Measurements from ENCODE around the gene C5orf52. TPM values are rescaled to one million over a fixed set of nuclear protein-coding genes. Genes with fewer than 3 reads are reported as not detected.
A peak's percentile ranks its signal among the peaks of the same experiment; 100 is the strongest.

C5orf52 gene
- total RNA-seq, 1 donor from 2014 or later, result not detected

DNA sequence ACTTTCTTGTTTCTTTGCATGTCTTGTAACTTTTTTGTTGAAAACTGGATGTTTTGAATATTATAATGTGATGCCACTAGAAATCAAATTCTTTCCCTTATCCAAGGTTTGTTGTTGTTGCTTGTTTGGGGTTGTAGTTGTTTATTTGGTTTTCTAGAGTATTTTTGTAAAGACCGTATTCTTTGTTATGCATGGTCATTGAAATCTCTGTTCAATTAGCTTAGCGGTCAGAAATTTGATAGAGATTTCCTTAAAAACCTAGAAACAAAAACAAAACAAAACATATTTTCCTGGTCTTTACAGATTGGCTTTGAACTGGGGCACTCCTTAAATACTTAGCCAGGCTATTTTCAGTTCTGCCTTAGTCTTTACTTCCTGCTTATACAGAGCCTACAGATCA, 41.0 kb upstream of the C5orf52 start:
- Histone ChIP-seq H3K4me3 (ENCODE audit: insufficient read depth, low read depth, low read length) (no peak overlapping the region), H4K20me1 (ENCODE audit: insufficient read depth, low read length) (no peaks in the 10 kb centered on the region), H3K36me3 (ENCODE audit: insufficient read depth, low read length) (no peaks in the 10 kb centered on the region), H3K4me1 (ENCODE audit: insufficient read depth, low read length) (no peaks in the 10 kb centered on the region), H3K9ac (ENCODE audit: low read length) (no peak overlapping the region), H2AFZ (ENCODE audit: low read depth, low read length) (no peak overlapping the region), H3K4me2 (ENCODE audit: low read length) (no peak overlapping the region), H3K27ac (ENCODE audit: low read depth, low read length) (no peak overlapping the region), H3K9me3 (ENCODE audit: insufficient read depth, low read depth, low read length) (no peaks in the 10 kb centered on the region), H3K79me2 (ENCODE audit: insufficient read depth, low read length) (no peaks in the 10 kb centered on the region), H3K27me3 (ENCODE audit: insufficient read depth, low read length) (no peaks in the 10 kb centered on the region)
- Mint-ChIP-seq H3K27me3 (ENCODE audit: low read depth, unreplicated experiment) (peaks cover 2% of the 10 kb centered on the region), H3K27ac (ENCODE audit: unreplicated experiment) (no peak overlapping the region), H3K9me3 (ENCODE audit: unreplicated experiment) (peaks cover 2% of the 10 kb centered on the region), H3K4me1 (ENCODE audit: low read depth, unreplicated experiment) (no peaks in the 10 kb centered on the region), H3K4me3 (ENCODE audit: unreplicated experiment) (no peak overlapping the region), H3K36me3 (ENCODE audit: low read depth, unreplicated experiment) (no peaks in the 10 kb centered on the region)
- FAIRE-seq (no peak), DNase-seq (ENCODE audit: low read depth) (no peak)
- TF ChIP-seq, protein P1, sequence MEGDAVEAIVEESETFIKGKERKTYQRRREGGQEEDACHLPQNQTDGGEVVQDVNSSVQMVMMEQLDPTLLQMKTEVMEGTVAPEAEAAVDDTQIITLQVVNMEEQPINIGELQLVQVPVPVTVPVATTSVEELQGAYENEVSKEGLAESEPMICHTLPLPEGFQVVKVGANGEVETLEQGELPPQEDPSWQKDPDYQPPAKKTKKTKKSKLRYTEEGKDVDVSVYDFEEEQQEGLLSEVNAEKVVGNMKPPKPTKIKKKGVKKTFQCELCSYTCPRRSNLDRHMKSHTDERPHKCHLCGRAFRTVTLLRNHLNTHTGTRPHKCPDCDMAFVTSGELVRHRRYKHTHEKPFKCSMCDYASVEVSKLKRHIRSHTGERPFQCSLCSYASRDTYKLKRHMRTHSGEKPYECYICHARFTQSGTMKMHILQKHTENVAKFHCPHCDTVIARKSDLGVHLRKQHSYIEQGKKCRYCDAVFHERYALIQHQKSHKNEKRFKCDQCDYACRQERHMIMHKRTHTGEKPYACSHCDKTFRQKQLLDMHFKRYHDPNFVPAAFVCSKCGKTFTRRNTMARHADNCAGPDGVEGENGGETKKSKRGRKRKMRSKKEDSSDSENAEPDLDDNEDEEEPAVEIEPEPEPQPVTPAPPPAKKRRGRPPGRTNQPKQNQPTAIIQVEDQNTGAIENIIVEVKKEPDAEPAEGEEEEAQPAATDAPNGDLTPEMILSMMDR (IDR thresholded peaks at IDR 0.05; ENCODE audit: insufficient read depth, low read depth, low read length), result no peak
- TF ChIP-seq EZH2 (IDR thresholded peaks at IDR 0.05; ENCODE audit: insufficient read depth, low read length), result no peak

DNA sequence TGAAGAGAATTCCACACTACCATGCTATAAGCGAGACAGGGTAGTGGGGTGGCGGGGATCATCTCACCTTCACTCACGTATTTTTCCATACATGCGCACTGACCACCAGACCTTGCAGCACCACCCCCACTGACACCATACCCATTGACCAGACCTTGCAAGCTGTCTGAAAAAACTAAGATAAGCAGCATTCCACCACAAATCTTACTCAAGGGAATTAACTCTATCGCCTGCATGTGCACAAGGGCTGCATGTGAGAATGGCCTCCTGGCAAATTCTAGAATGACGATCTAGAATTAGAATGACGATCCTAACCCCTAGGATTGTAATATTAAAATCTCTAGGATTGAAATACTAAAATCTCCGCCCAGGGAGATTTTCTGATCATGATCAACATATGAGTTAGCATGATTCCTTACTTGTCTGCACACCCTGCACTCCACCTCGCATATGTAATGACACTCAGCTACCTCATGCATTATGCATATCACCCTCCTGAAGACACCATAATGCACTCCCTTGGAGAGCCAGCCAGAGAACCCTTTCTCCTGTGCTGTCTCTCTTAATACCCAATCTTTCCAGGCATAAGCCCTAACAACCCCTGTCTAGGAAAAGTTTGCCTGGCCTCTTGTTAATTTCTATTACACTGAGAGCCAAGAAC, 30.8 kb upstream of the C5orf52 start:
- H3K9me3 ChIP-seq (ENCODE audit: insufficient read depth, low read depth, low read length), result no peaks in the 10 kb centered on the region
- H3K36me3 ChIP-seq (ENCODE audit: insufficient read depth, low read length), result no peaks in the 10 kb centered on the region
- H3K9ac ChIP-seq (ENCODE audit: low read length), result no peak overlapping the region
- Mint-ChIP-seq H3K4me3 (ENCODE audit: unreplicated experiment) (no peak overlapping the region), H3K36me3 (ENCODE audit: low read depth, unreplicated experiment) (peaks cover 3% of the 10 kb centered on the region), H3K27ac (ENCODE audit: unreplicated experiment) (no peak overlapping the region), H3K9me3 (ENCODE audit: unreplicated experiment) (peaks cover 3% of the 10 kb centered on the region), H3K4me1 (ENCODE audit: low read depth, unreplicated experiment) (no peaks in the 10 kb centered on the region), H3K27me3 (ENCODE audit: low read depth, unreplicated experiment) (no peaks in the 10 kb centered on the region)
- FAIRE-seq (no peak), DNase-seq (ENCODE audit: low read depth) (no peak)
- TF ChIP-seq, protein P1 (IDR thresholded peaks at IDR 0.05; ENCODE audit: insufficient read depth, low read depth, low read length), result no peak
- no peak for TF ChIP-seq EZH2 (IDR thresholded peaks at IDR 0.05; ENCODE audit: insufficient read depth, low read length)
- no peaks in the 10 kb centered on the region for H3K4me1 ChIP-seq (ENCODE audit: insufficient read depth, low read length)
- no peak overlapping the region for H3K4me3 ChIP-seq (ENCODE audit: insufficient read depth, low read depth, low read length)
- no peaks in the 10 kb centered on the region for H3K27me3 ChIP-seq (ENCODE audit: insufficient read depth, low read length)
- H4K20me1 ChIP-seq (ENCODE audit: insufficient read depth, low read length), result no peaks in the 10 kb centered on the region
- no peaks in the 10 kb centered on the region for H3K79me2 ChIP-seq (ENCODE audit: insufficient read depth, low read length)
- no peak overlapping the region for H3K27ac ChIP-seq (ENCODE audit: low read depth, low read length)
- H3K4me2 ChIP-seq (ENCODE audit: low read length), result no peak overlapping the region
- H2AFZ ChIP-seq (ENCODE audit: low read depth, low read length), result no peak overlapping the region

DNA sequence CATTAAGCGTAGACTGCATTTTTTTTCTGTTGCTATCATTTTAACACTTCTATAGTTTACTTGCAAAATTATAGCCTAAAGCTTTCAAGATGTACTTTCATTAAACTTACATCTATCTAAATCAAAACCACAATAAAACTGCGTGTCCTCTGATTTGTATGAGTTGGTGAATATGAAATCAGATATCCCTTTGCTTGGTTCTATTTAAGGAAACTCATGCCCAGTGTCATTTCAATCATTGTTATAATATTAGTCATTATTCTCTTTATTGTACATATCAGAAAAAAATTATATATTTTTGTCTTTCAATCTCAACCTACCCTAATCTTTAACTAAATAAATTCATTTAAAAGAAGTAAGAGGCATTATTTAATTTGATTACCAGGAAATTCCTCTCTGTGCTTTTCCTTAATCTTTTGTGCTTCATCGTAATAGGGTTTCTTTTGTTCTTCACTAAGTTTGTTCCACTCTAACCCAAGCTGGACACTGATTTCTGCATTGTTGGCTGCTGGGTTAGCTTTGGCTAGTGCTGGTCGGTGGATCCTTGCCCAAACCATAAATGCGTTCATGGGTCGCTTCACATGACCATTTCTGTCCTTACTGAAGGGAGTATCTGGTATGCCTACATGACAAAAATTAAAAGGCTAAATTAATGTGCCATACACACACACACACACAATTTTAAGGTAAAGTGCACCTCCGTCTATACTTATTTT, 22.9 kb upstream of the C5orf52 start:
- Histone ChIP-seq H3K27ac (ENCODE audit: low read depth, low read length) (no peak overlapping the region), H3K4me3 (ENCODE audit: insufficient read depth, low read depth, low read length) (no peak overlapping the region), H3K36me3 (ENCODE audit: insufficient read depth, low read length) (no peaks in the 10 kb centered on the region), H3K4me2 (ENCODE audit: low read length) (peak overlapping the region; percentile 4), H3K9me3 (ENCODE audit: insufficient read depth, low read depth, low read length) (peaks cover 3% of the 10 kb centered on the region), H2AFZ (ENCODE audit: low read depth, low read length) (no peak overlapping the region), H3K9ac (ENCODE audit: low read length) (no peak overlapping the region), H4K20me1 (ENCODE audit: insufficient read depth, low read length) (no peaks in the 10 kb centered on the region), H3K27me3 (ENCODE audit: insufficient read depth, low read length) (no peaks in the 10 kb centered on the region), H3K4me1 (ENCODE audit: insufficient read depth, low read length) (peaks cover 3% of the 10 kb centered on the region), H3K79me2 (ENCODE audit: insufficient read depth, low read length) (no peaks in the 10 kb centered on the region)
- TF ChIP-seq, protein P1 (IDR thresholded peaks at IDR 0.05; ENCODE audit: insufficient read depth, low read depth, low read length), result no peak
- TF ChIP-seq EZH2 (IDR thresholded peaks at IDR 0.05; ENCODE audit: insufficient read depth, low read length), result no peak
- Mint-ChIP-seq H3K9me3 (ENCODE audit: unreplicated experiment) (peaks cover 13% of the 10 kb centered on the region), H3K36me3 (ENCODE audit: low read depth, unreplicated experiment) (peaks cover 5% of the 10 kb centered on the region), H3K4me3 (ENCODE audit: unreplicated experiment) (no peak overlapping the region), H3K27me3 (ENCODE audit: low read depth, unreplicated experiment) (peaks cover 3% of the 10 kb centered on the region), H3K4me1 (ENCODE audit: low read depth, unreplicated experiment) (no peaks in the 10 kb centered on the region), H3K27ac (ENCODE audit: unreplicated experiment) (no peak overlapping the region)
- FAIRE-seq, result no peak
- peak; percentile 54 for DNase-seq (ENCODE audit: low read depth)

All from astrocyte (in vitro differentiated cells and primary cell).